Testis (tissue), 2 donors: ENCODE data around the gene LPP.

Source experiments
- CTCF ChIP-seq, 3 experiments: fragments of 450-650 bp in 2 of 3; fragments of 200-600 bp in 1 of 3; sonication (generic) in 1 of 3; IDR thresholded peaks; one replicate each; pipeline ENCODE4 v1.5.1; 2016 to 2019; ENCODE audit warnings: antibody characterized with exemption in 3 of 3, mild to moderate bottlenecking in 2 of 3, moderate library complexity in 1 of 3
- POLR2A ChIP-seq: fragments of 450-650 bp; IDR thresholded peaks from one replicate; pipeline ENCODE4 v1.6.1; 2017; ENCODE audit warnings: antibody characterized with exemption, mild to moderate bottlenecking, moderate library complexity

GRCh38 chr3:188472336-188472735 is 318.4 kb downstream of the LPP start:
- TF ChIP-seq CTCF (IDR thresholded peaks at IDR 0.05) (no peak), POLR2A (no peak)
